NCI-H128 (cell line): ENCODE measurements around the gene FNDC3A.
"Not testable (repeated sequence)": the region's sequence is repeated elsewhere in the genome, so short reads cannot be mapped to it uniquely, and the experiment has no call there.

Experiments used
- DNase-seq: peaks from one replicate; lab custom pipeline; 2025; ENCODE audit not compliant: unreplicated experiment; lab: John Stamatoyannopoulos, UW

FNDC3A gene

GRCh38 chr13:49071341-49071937 is 95.7 kb downstream of the FNDC3A start:
- no peak for DNase-seq

- DNase-seq = no peak
These were observed 107.2 kb downstream of the FNDC3A start for GRCh38 chr13:49082653-49083536.

- DNase-seq = no peak
These were observed 109.2 kb downstream of the FNDC3A start for GRCh38 chr13:49084961-49085360.

GRCh38 chr13:49086722-49087121 is 111.0 kb downstream of the FNDC3A start:
- no peak for DNase-seq

- DNase-seq = no peak
These were observed 117.7 kb downstream of the FNDC3A start for GRCh38 chr13:49093376-49093775.

GRCh38 chr13:49097374-49097773 is 121.7 kb downstream of the FNDC3A start:
- no peak for DNase-seq

- DNase-seq = no peak
These were observed 122.5 kb downstream of the FNDC3A start for GRCh38 chr13:49098198-49098597.

GRCh38 chr13:49098771-49099512 is 123.2 kb downstream of the FNDC3A start:
- no peak for DNase-seq

- DNase-seq = no peak
These were observed 123.8 kb downstream of the FNDC3A start for GRCh38 chr13:49099513-49099877.

- DNase-seq = no peak
These were observed 125.2 kb downstream of the FNDC3A start for GRCh38 chr13:49100637-49101570.

GRCh38 chr13:49108196-49108595 is 132.5 kb downstream of the FNDC3A start:
- no peak for DNase-seq

GRCh38 chr13:49110122-49110912 is 134.6 kb downstream of the FNDC3A start:
- DNase-seq = peak; percentile 9

GRCh38 chr13:49110913-49111170 is 135.1 kb downstream of the FNDC3A start:
- no peak for DNase-seq

- DNase-seq = no peak
These were observed 137.2 kb downstream of the FNDC3A start for GRCh38 chr13:49112782-49113525.

- no peak for DNase-seq
These were observed 138.0 kb downstream of the FNDC3A start for GRCh38 chr13:49113526-49114286.

- DNase-seq = no peak
These were observed 141.2 kb downstream of the FNDC3A start for GRCh38 chr13:49116873-49117272.

- not testable (repeated sequence) for DNase-seq
These were observed 142.7 kb downstream of the FNDC3A start for GRCh38 chr13:49118455-49118854.

GRCh38 chr13:49124693-49125304 is 149.1 kb downstream of the FNDC3A start:
- no peak for DNase-seq
